ENCODE results near the gene UGDH.
"Not testable (repeated sequence)": the region's sequence is repeated elsewhere in the genome, so short reads cannot be mapped to it uniquely, and the experiment has no call there.

Gene UGDH

DNA sequence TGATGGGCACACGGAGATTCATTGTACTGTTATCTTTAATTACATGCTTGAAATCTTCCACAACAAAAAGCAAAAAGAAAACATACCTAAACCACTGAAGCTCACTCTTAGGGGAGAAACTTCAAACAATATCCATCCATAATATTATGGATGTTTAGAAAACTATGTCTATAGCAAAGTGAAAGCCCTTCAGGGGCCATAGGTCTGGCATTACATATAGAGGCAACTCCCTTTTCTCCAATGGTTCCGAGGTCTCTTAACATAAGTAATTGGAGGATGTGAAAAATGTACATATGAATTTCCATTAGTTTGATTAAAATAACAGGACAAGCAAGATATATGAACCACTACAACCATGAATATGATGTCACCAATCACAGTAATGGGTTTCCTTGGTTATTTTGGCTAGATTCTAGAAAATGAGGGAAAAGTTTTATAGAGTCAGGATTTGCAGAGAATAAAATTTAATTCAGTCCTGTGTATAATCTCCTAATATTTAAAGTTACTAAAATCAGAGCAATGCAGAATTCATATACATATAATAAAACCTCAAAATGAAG, 10.8 kb downstream of the UGDH start:
- peaks cover 28 to 42% of the 10 kb centered on the region in 2 donors for H3K36me3 ChIP-seq (ENCODE audit: control insufficient read depth in 2 of 2, insufficient read depth in 2 of 2, low read length in 2 of 2)
- no peak overlapping the region for H3K27ac ChIP-seq (ENCODE audit: low read depth in 2 of 2, low read length in 2 of 2)
- peaks cover 3 to 6% of the 10 kb centered on the region in 2 donors for H3K4me1 ChIP-seq (ENCODE audit: control insufficient read depth in 2 of 2, insufficient read depth in 2 of 2, low read length in 2 of 2)
- H3K27me3 ChIP-seq (ENCODE audit: control insufficient read depth in 2 of 2, insufficient read depth in 2 of 2, low read length in 2 of 2), result no peaks in the 10 kb centered on the region
- H3K9ac ChIP-seq (ENCODE audit: low read depth in 1 of 2, low read length in 2 of 2), result no peak overlapping the region
- no peaks in the 10 kb centered on the region for H3K9me3 ChIP-seq (ENCODE audit: control insufficient read depth in 2 of 2, low read length in 2 of 2)
- no peak overlapping the region for H3K4me3 ChIP-seq (ENCODE audit: low read length in 2 of 2)

DNA sequence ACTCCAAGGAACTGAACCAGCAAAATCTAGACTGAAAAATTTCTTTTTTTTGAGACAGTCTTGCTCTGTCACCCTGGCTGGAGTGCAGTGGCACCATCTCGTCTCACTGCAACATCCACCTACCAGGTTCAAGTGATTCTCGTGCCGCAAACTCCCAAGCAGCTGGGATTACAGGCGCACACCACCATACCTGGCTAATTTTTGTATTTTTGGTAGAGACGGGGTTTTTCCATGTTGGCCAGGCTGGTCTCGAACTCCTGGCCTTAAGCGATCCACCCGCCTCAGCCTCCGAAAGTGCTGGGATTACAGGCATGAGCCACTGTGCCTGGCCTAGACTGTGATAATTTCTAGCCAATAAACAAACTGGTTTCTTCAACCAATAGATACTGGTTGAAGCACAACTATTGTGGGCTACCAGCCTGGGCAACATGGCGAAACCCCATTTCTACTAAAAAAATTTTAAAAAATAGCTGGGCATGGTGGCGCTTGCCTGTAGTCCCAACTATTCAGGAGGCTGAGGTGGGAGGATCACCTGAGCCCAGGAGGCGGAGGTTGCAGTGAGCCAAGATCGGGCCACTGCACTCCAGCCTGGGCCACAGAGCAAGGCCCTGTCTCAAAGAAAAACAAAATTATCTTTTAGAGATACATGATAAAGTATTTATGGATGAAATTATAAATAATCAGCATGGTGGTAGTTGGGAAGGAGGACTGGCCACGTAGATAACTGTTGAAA, 11.4 kb downstream of the UGDH start:
- not testable (repeated sequence) for H3K9ac ChIP-seq (ENCODE audit: low read depth in 1 of 2, low read length in 2 of 2); H3K4me3 ChIP-seq (ENCODE audit: low read length in 2 of 2); H3K27me3 ChIP-seq (ENCODE audit: control insufficient read depth in 2 of 2, insufficient read depth in 2 of 2, low read length in 2 of 2); H3K9me3 ChIP-seq (ENCODE audit: control insufficient read depth in 2 of 2, low read length in 2 of 2); H3K4me1 ChIP-seq (ENCODE audit: control insufficient read depth in 2 of 2, insufficient read depth in 2 of 2, low read length in 2 of 2)
- H3K27ac ChIP-seq (ENCODE audit: low read depth in 2 of 2, low read length in 2 of 2), result peak overlapping the region in 1 of 2 donors; percentile 1
- peaks cover 28 to 40% of the 10 kb centered on the region in 2 donors for H3K36me3 ChIP-seq (ENCODE audit: control insufficient read depth in 2 of 2, insufficient read depth in 2 of 2, low read length in 2 of 2)

DNA sequence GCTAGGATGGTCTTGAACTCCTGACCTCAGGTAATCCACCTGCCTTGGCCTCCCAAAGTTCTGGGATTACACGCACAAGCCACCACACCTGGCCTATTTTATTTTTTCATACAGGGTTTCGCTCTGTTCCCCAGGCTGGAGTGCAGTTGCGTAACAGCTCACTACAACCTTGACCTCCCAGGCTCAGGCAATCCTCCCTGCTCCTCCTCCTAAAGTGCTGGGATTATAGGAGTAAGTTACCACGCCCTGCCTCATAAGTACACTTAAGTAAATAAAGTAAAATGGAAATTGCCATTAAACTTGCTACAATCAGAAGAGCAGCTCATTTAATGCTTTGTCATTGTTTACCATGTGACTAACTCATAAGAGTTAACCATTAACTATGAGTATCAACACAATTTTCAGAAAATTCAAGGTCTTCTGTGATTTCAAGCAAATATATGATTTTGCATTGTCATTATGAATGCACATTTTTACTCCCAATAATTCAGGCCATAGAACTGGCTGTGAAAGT, 12.3 kb downstream of the UGDH start:
- Histone ChIP-seq H3K36me3 (ENCODE audit: control insufficient read depth in 2 of 2, insufficient read depth in 2 of 2, low read length in 2 of 2) (peaks cover 32 to 48% of the 10 kb centered on the region in 2 donors), H3K4me3 (ENCODE audit: low read length in 2 of 2) (no peak overlapping the region), H3K9ac (ENCODE audit: low read depth in 1 of 2, low read length in 2 of 2) (peak overlapping the region in 1 of 2 donors; percentile 26), H3K27me3 (ENCODE audit: control insufficient read depth in 2 of 2, insufficient read depth in 2 of 2, low read length in 2 of 2) (no peaks in the 10 kb centered on the region), H3K4me1 (ENCODE audit: control insufficient read depth in 2 of 2, insufficient read depth in 2 of 2, low read length in 2 of 2) (peaks cover 3 to 6% of the 10 kb centered on the region in 2 donors), H3K9me3 (ENCODE audit: control insufficient read depth in 2 of 2, low read length in 2 of 2) (no peaks in the 10 kb centered on the region), H3K27ac (ENCODE audit: low read depth in 2 of 2, low read length in 2 of 2) (peak overlapping the region in 1 of 2 donors; percentile 47)

DNA sequence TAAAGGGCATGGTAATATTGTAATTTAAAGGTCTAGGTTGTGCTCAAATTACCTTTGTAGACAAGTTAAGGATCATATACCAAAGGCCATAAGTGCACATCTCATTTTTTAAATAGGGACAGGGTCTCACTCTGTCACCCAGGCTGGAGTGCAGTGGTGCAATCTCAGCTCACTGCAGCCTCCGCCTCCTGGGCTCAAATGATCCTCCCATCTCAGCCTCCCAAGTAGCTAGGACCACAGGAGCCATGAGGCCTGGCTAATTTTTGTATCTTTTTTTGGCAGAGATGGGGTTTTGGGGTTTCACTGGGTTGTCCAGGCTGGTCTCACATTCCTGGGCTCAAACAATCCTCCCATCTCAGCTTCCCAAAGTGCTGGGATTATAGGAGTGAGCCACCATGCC, 13.0 kb downstream of the UGDH start:
- not testable (repeated sequence) for H3K4me3 ChIP-seq (ENCODE audit: low read length in 2 of 2); H3K9me3 ChIP-seq (ENCODE audit: control insufficient read depth in 2 of 2, low read length in 2 of 2); H3K9ac ChIP-seq (ENCODE audit: low read depth in 1 of 2, low read length in 2 of 2); H3K27me3 ChIP-seq (ENCODE audit: control insufficient read depth in 2 of 2, insufficient read depth in 2 of 2, low read length in 2 of 2); H3K4me1 ChIP-seq (ENCODE audit: control insufficient read depth in 2 of 2, insufficient read depth in 2 of 2, low read length in 2 of 2)
- H3K36me3 ChIP-seq (ENCODE audit: control insufficient read depth in 2 of 2, insufficient read depth in 2 of 2, low read length in 2 of 2), result peaks cover 31 to 51% of the 10 kb centered on the region in 2 donors
- H3K27ac ChIP-seq (ENCODE audit: low read depth in 2 of 2, low read length in 2 of 2), result peak overlapping the region; percentile 17 to 47

DNA sequence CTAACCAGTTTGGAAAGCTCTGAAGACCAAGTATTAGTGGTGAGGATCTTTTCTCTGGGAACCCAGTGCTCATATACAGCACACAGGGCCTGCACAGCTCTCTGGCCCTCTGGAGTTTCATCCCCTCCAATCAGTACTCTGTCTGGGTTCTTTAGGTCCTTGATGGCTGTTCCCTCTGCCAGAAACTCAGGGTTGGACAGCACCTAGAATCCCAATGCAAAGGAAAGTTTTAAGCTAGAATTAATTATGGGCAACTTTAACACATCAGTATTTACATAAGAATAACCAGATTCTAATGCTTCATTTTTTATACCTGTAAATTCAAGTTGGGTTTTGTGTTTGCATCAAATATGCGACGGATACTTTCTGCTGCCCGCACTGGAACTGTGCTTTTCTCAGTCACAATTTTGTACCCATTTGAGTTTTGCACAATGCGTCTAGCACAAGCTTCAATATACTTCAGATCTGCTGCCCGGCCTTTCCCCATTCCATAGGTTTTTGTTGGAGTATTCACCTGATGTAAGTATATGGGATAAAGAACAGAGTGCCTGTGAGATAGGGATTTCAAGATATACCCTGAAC, 16.8 kb downstream of the UGDH start:
- peaks cover 48 to 66% of the 10 kb centered on the region in 2 donors for H3K36me3 ChIP-seq (ENCODE audit: control insufficient read depth in 2 of 2, insufficient read depth in 2 of 2, low read length in 2 of 2)
- no peak overlapping the region for H3K4me3 ChIP-seq (ENCODE audit: low read length in 2 of 2)
- H3K27ac ChIP-seq (ENCODE audit: low read depth in 2 of 2, low read length in 2 of 2), result no peak overlapping the region
- H3K27me3 ChIP-seq (ENCODE audit: control insufficient read depth in 2 of 2, insufficient read depth in 2 of 2, low read length in 2 of 2), result no peaks in the 10 kb centered on the region
- peaks cover 3 to 11% of the 10 kb centered on the region in 2 donors for H3K4me1 ChIP-seq (ENCODE audit: control insufficient read depth in 2 of 2, insufficient read depth in 2 of 2, low read length in 2 of 2)
- H3K9me3 ChIP-seq (ENCODE audit: control insufficient read depth in 2 of 2, low read length in 2 of 2), result no peaks in the 10 kb centered on the region
- no peak overlapping the region for H3K9ac ChIP-seq (ENCODE audit: low read depth in 1 of 2, low read length in 2 of 2)

DNA sequence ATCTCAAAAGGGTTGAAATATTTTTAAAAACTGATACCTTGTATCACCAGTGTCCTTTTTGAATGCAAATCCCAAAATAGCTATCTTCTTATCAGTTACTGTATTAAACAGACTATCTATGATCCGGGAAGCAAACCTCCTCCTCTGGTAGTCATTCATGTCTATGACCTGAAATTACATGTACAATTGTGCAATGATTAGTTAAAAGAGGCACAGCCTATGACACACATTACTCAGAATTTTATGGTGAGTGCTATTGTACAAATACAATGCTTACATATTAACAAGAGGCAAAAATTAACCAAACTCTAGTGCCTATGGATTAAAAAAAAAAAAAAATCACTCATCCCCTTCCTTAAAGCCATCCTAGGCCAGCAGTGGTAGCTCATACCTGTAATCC, 21.7 kb downstream of the UGDH start:
- Histone ChIP-seq H3K4me1 (ENCODE audit: control insufficient read depth in 2 of 2, insufficient read depth in 2 of 2, low read length in 2 of 2) (peaks cover 0 to 7% of the 10 kb centered on the region in 2 donors), H3K27me3 (ENCODE audit: control insufficient read depth in 2 of 2, insufficient read depth in 2 of 2, low read length in 2 of 2) (no peaks in the 10 kb centered on the region), H3K27ac (ENCODE audit: low read depth in 2 of 2, low read length in 2 of 2) (peak overlapping the region; percentile 64 to 73), H3K4me3 (ENCODE audit: low read length in 2 of 2) (no peak overlapping the region), H3K9me3 (ENCODE audit: control insufficient read depth in 2 of 2, low read length in 2 of 2) (no peaks in the 10 kb centered on the region), H3K36me3 (ENCODE audit: control insufficient read depth in 2 of 2, insufficient read depth in 2 of 2, low read length in 2 of 2) (peaks cover 64 to 76% of the 10 kb centered on the region in 2 donors), H3K9ac (ENCODE audit: low read depth in 1 of 2, low read length in 2 of 2) (peak overlapping the region in 1 of 2 donors; percentile 7)

DNA sequence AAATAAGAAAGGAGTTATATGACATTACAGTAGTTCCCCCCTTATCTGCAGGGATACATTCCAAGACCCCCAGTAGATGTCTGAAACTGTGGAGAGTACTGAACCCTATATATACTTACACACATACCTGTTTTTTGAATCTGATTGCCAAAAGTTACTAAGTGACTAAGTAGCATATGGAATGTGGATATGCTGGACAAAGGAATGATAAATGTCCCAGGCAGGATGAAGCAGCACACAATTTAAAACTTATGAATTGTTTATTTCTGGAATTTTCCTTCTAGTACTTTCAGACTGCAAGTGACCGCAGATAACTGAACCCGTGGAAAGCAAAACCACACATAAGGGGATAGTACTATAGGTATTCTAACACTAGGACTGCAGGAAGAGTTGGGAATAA, 22.7 kb downstream of the UGDH start:
- Histone ChIP-seq H3K9me3 (ENCODE audit: control insufficient read depth in 2 of 2, low read length in 2 of 2) (no peaks in the 10 kb centered on the region), H3K27me3 (ENCODE audit: control insufficient read depth in 2 of 2, insufficient read depth in 2 of 2, low read length in 2 of 2) (no peaks in the 10 kb centered on the region), H3K4me1 (ENCODE audit: control insufficient read depth in 2 of 2, insufficient read depth in 2 of 2, low read length in 2 of 2) (peaks cover 0 to 7% of the 10 kb centered on the region in 2 donors), H3K36me3 (ENCODE audit: control insufficient read depth in 2 of 2, insufficient read depth in 2 of 2, low read length in 2 of 2) (peaks cover 60 to 70% of the 10 kb centered on the region in 2 donors), H3K27ac (ENCODE audit: low read depth in 2 of 2, low read length in 2 of 2) (no peak overlapping the region), H3K9ac (ENCODE audit: low read depth in 1 of 2, low read length in 2 of 2) (no peak overlapping the region), H3K4me3 (ENCODE audit: low read length in 2 of 2) (no peak overlapping the region)

DNA sequence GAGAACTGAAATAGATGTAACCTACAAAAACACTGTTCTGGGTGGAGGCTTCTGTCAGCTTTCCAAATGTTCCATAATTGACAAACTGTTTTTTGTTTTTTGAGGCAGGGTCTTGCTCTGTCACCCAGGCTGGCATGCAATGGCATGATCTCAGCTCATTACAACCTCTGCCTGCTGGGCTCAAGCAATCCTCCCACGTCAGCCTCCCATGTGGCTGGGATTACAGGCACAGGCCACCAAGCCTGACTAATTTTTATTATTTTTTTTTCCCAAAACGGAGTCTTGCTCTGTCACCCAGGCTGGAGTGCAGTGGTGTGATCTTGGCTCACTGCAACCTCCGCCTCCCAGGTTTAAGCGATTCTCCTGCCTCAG, 24.6 kb downstream of the UGDH start:
- not testable (repeated sequence) for H3K9me3 ChIP-seq (ENCODE audit: control insufficient read depth in 2 of 2, low read length in 2 of 2); H3K9ac ChIP-seq (ENCODE audit: low read depth in 1 of 2, low read length in 2 of 2); H3K4me3 ChIP-seq (ENCODE audit: low read length in 2 of 2); H3K4me1 ChIP-seq (ENCODE audit: control insufficient read depth in 2 of 2, insufficient read depth in 2 of 2, low read length in 2 of 2); H3K27me3 ChIP-seq (ENCODE audit: control insufficient read depth in 2 of 2, insufficient read depth in 2 of 2, low read length in 2 of 2)
- Histone ChIP-seq H3K36me3 (ENCODE audit: control insufficient read depth in 2 of 2, insufficient read depth in 2 of 2, low read length in 2 of 2) (peaks cover 57 to 58% of the 10 kb centered on the region in 2 donors), H3K27ac (ENCODE audit: low read depth in 2 of 2, low read length in 2 of 2) (peak overlapping the region in 1 of 2 donors; percentile 22)

DNA sequence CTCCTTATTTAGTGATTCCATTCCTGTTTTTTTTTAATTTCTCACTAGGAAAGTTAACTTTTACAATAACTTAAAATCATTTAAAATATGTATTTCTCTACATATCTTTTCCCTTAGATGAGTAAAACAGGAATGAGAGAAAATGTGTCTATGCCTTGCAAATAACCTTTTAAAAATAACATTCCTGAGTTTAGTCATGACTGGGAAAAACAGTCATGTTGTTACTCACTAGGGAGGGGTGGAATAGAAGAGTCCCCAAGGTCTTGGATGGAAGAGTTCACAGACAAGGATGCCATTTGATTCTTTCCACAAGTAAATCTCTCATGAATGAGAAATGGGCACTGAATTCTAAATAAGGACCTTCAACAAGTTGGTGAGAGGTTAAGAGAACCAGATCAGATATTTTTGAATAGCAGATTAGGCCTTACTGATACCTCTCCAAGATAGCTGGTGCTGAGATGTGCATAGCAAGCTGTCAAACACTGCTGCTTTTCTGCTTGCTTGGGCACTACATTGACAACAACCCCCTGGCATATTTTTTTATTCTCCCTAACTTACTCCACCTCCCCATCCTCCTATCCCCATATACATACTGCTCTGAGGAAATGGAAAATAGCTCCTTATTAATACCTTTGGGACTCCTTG, 25.1 kb downstream of the UGDH start:
- Histone ChIP-seq H3K9ac (ENCODE audit: low read depth in 1 of 2, low read length in 2 of 2) (no peak overlapping the region), H3K27me3 (ENCODE audit: control insufficient read depth in 2 of 2, insufficient read depth in 2 of 2, low read length in 2 of 2) (no peaks in the 10 kb centered on the region), H3K4me1 (ENCODE audit: control insufficient read depth in 2 of 2, insufficient read depth in 2 of 2, low read length in 2 of 2) (peaks cover 0 to 7% of the 10 kb centered on the region in 2 donors), H3K4me3 (ENCODE audit: low read length in 2 of 2) (no peak overlapping the region), H3K27ac (ENCODE audit: low read depth in 2 of 2, low read length in 2 of 2) (peak overlapping the region in 1 of 2 donors; percentile 22), H3K9me3 (ENCODE audit: control insufficient read depth in 2 of 2, low read length in 2 of 2) (no peaks in the 10 kb centered on the region), H3K36me3 (ENCODE audit: control insufficient read depth in 2 of 2, insufficient read depth in 2 of 2, low read length in 2 of 2) (peaks cover 52 to 54% of the 10 kb centered on the region in 2 donors)

DNA sequence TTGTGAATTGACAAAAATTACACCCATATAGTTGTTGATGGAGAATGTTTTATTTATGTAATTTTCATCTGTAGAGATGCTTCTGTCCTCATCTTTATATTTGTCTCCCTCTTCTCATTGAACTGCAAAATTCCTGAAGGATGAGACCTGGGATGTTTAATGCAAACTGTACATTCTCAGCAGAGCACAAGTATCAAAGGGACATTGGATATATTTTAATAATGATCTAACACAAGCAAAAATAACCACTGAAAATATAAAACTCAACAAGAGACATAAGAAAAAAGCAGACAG, 28.6 kb downstream of the UGDH start:
- peaks cover 31 to 32% of the 10 kb centered on the region in 2 donors for H3K36me3 ChIP-seq (ENCODE audit: control insufficient read depth in 2 of 2, insufficient read depth in 2 of 2, low read length in 2 of 2)

More for the DNA sequence above, 28.6 kb downstream of the UGDH start:
- no peaks in the 10 kb centered on the region for H3K4me1 ChIP-seq (ENCODE audit: control insufficient read depth in 2 of 2, insufficient read depth in 2 of 2, low read length in 2 of 2)
- no peak overlapping the region for H3K9ac ChIP-seq (ENCODE audit: low read depth in 1 of 2, low read length in 2 of 2)
- no peak overlapping the region for H3K27ac ChIP-seq (ENCODE audit: low read depth in 2 of 2, low read length in 2 of 2)
- H3K27me3 ChIP-seq (ENCODE audit: control insufficient read depth in 2 of 2, insufficient read depth in 2 of 2, low read length in 2 of 2), result no peaks in the 10 kb centered on the region
- no peak overlapping the region for H3K4me3 ChIP-seq (ENCODE audit: low read length in 2 of 2)
- H3K9me3 ChIP-seq (ENCODE audit: control insufficient read depth in 2 of 2, low read length in 2 of 2), result no peaks in the 10 kb centered on the region

All from mucosa of rectum (tissue), 2 donors.